ENCODE data around the gene CPNE4.

- no peak for TF ChIP-seq EZH2 (IDR thresholded peaks at IDR 0.05; ENCODE audit: borderline replicate concordance, low read length)
- no peak for TF ChIP-seq CTCF (IDR thresholded peaks at IDR 0.05; ENCODE audit: low read length)
These were observed 194.5 kb downstream of the CPNE4 start for GRCh38 chr3:131840156-131840797.

Data from OCI-LY1 (cell line).